C4-2B (cell line): ENCODE results near the gene FAM217A.

ENCODE experiments used
- H3K27ac ChIP-seq: fragments of 450-650 bp; 2 replicates; pipeline ENCODE4 v1.5.1; 2017
- CTCF ChIP-seq: fragments of 450-650 bp; conservative IDR thresholded peaks from 2 replicates; pipeline ENCODE4 v1.5.1; 2017; ENCODE audit warnings: mild to moderate bottlenecking
- ZFX ChIP-seq: fragments of 450-650 bp; IDR thresholded peaks from 2 replicates; pipeline ENCODE4 v1.6.1; 2017

Gene FAM217A

GRCh38 chr6:4020822-4021132, 58.2 kb downstream of the FAM217A start:
- TF ChIP-seq ZFX (no peak), CTCF (no peak)
- peak overlapping the region; percentile 94 for H3K27ac ChIP-seq

- TF ChIP-seq ZFX (no peak), CTCF (no peak)
- peak overlapping the region; percentile 96 for H3K27ac ChIP-seq
Measured at GRCh38 chr6:4018924-4019236, 60.1 kb downstream of the FAM217A start.
